Kidney glomerular epithelial cell (primary cell): Measurements from ENCODE around the gene PRDX5.

Source experiments
- DNase-seq: peaks from one replicate; lab custom pipeline; 2025; lab: John Stamatoyannopoulos, UW

The PRDX5 gene

GRCh38 chr11:64290352-64291261 lies 27.3 kb upstream of the PRDX5 start:
- DNase-seq = no peak

DNA sequence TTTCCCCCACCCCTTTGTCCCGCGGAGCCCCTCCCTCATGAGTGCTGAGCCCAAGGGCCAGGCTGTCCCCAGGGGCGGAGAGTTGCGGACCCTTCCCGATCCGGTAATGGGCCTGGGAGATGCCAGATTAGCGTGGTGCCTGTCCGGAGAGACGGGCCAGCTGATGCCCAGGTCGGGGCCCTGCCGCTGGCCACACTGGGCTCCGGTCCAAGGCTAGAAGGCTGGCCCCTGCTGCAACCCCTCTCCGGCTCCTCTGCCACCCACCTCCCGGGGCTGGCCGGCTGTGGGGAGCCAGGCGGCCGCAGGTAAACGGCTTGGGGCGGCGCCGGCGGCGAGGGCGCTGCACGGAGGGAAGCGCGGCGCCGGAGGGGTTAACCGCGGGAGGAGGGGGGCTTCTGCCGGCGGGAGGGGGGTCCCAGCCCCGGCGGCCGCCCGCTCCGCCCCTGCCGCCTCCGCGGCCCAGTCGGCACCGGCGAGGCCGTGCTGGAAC lies 26.6 kb upstream of the PRDX5 start, which contains the start of gene KCNK4:
Gene KCNK4 (plus strand): TSS at position 41 of the 490 bp plus-strand sequence. CDS start 1,717 bp downstream, outside the sequence.
- DNase-seq = no peak

DNA sequence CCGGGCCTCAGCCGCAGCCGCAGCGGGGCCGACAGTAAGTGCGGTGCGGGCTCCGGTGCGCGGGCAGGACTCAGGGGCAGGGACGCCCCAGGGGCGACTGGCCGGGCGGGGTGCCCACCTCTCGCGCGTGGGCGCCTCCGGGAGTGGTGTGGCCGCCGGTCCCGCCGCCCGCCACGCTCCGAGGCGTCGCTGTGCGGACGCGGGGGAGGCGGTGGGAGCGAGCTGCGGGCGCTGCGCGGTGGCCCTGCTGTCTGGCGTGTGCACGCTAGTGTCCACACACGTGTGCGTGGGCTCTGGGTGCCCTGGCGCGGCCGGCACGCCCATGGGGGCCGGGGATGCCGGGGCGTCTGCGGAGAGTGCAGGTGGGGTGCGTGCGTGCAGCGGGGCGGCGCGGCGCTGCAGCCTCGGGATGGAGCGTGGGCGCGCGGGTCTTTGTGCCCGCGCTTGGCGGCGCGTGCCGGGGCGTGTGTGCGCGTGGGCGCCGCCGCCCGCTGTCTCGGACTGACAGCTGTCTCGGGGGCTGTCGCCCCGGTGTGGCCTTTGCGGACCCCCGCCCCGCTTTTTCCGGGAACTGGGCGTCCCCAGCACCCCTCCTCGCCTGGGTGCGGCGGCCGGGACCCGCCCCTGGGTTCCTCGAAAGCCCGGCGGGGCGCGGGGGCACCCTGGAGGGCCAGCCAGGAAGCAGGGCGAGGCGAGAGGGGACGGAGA lies 26.0 kb upstream of the PRDX5 start:
- DNase-seq = no peak

DNA sequence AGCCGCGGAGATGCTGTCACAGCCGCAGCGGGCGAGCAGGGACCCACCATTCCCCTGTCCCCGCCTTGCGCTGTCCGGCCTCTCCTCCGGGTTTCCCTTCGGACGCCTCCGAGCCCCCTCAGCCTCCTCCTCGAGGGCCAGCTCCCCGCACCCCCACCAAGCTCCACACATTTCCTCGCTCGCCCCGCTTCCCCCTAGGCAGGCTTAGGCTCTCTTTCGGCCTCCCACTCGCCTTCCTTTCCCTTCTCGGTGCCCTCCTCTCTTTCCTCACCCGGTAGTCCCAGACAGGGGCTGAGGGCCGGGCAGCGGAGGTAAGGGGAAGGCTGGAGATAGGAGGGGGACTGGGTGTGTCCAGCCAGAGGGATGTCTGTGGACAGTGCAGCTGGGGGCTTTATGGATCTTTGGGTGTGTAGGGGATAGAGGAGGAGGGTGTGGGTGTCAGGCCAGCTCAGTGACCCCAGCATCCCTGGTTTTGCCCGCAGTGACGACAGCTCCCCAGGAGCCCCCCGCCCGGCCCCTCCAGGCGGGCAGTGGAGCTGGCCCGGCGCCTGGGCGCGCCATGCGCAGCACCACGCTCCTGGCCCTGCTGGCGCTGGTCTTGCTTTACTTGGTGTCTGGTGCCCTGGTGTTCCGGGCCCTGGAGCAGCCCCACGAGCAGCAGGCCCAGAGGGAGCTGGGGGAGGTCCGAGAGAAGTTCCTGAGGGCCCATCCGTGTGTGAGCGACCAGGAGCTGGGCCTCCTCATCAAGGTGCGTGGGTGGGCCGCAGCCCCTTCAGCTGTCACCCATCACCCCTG lies 25.3 kb upstream of the PRDX5 start:
- no peak for DNase-seq

- DNase-seq = no peak
These were observed 23.1 kb upstream of the PRDX5 start for GRCh38 chr11:64294774-64295173.

DNA sequence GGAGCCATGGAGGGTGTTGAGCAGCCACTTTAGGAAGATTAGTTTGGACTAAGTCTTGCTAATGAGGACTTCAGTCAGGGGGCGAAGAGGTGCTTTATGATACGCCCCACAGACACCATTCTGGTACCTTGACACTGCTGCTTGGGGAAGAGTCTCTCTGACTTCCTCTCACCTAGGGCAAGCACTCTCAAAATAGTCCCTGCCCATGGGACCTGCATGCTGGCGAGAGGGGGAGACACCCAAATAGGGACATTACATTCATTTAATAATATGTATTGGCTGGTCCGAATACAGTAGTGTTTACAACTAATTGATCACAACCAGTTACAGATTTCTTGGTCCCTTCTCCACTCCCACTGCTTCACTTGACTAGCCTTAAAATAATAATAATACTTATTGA lies 22.2 kb upstream of the PRDX5 start:
- DNase-seq = no peak

DNA sequence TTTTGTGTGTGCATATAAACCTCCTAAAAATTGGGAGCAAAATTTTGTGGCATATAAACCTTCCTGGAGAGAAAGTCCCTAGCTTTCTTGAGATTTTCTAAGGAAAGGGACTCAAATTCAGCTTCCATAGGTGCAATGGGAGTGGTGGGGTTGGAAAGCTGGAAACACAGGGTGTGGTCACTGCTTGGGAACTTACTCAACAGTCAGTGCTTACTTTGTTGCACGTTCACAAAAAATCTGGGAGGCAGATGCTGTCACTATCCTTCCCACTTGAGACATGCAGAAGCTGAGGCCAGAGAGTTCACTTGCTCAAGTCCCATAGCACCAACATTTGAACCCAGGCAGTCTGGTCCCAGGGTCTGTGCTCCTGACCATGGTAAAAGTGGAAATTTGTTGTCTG lies 21.7 kb upstream of the PRDX5 start:
- DNase-seq = no peak

- no peak for DNase-seq
These were observed 20.9 kb upstream of the PRDX5 start for GRCh38 chr11:64296830-64297698.

DNA sequence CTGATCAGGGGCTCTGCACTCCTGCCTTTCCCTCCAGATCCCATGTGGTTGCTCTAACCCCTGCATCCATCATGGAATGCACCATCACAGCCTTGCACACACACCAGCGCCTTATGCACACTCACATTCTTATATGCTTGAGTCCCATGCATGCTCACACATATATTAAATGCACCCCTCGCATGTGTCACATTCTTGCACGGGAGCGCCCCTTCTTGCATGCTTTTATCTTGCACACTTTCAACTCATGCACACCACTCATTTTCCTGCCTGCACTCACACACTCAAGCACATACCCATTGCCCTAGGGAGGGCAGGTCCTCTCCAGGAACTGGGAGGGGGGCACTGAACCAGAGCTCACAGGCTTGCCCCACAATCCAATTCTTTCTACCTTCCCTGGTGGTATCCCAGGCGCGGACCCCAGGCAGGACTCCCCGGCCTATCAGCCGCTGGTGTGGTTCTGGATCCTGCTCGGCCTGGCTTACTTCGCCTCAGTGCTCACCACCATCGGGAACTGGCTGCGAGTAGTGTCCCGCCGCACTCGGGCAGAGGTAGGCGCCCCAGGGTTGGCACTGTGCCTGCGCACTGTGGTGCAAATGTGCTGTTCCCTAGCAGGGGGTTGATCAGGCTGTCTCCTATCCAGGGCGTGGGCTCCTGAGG lies 20.1 kb upstream of the PRDX5 start:
- no peak for DNase-seq

GRCh38 chr11:64298966-64299846 lies 18.7 kb upstream of the PRDX5 start:
- no peak for DNase-seq

DNA sequence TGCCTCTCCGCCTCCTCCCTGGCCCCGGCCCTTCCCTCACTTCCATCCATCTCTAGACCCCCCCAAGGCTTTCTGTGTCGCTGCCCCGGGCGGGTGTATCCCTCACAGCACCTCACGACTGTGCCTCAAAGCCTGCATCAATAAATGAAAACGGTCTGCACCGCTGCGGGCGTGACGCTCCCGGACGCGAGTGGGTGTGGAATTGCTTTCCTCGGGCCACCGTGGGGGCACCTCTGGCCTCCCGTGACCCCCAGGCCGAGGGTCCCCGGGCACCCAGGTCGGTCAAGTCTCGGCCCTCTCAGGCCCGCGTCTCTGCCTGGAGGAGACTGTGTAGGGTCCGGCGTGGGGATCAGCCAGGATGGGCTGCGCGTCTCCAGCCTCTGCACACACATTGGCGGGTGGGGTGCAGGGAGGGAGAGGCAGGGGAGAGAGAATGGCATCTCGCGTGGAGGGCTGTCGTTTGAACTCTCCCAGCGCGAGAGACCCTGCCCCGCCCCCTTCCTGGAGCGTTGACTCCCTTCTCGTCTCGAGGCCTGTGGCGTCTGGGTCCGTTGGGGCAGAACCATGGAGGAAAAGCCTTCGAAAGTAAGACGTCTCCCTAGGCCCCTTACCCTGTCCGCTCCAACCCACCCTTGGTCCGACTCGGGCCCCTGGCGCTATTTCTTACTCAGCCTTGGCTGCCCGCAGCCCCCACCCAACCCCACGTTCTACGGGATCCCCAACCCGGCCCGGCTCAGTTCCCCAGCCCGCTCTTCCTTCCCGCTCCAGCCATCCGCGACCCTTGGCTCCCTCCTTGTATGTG lies 17.9 kb upstream of the PRDX5 start, which contains the start of gene CATSPERZ:
Gene CATSPERZ (plus strand): TSS at position 512 of the 802 bp plus-strand sequence. CDS start 53 bp downstream, at position 565.
- no peak for DNase-seq

GRCh38 chr11:64303109-64304031 lies 14.6 kb upstream of the PRDX5 start:
- DNase-seq = no peak

- DNase-seq = no peak
These were observed 13.9 kb upstream of the PRDX5 start for GRCh38 chr11:64304032-64304315.

DNA sequence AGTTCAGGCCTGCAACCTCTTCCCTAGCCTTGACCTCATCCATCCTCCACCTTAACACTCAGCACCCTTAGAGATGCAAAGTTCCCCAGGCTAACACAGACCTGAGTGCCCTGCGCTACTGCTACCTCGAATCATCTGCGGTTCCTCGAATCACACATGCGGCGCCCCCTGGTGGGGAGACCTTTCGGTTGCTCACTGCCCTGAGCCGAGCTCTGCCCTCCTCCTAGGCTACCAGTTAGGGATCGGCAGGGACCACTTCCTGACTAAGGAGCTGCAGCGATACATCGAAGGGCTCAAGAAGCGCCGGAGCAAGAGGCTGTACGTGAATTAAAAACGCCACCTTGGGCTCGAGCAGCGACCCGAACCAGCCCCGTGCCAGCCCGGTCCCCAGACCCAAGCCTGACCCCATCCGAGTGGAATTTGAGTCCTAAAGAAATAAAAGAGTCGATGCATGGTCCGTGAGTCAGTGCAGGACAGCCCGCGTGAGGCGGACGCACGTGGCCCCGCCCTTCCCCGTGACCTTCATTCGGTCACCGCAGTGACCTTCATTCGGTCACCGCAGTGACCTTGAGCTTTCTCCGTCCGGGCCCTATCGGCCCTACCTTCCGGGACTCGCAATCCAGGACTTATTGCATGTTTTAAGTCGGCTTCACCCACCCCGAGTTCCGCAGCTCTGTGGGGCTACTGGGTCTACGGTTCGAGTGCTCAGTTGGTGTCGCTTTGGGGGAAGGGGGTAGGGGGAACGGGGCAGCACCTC lies 13.4 kb upstream of the PRDX5 start:
- peak; percentile 73 for DNase-seq

DNA sequence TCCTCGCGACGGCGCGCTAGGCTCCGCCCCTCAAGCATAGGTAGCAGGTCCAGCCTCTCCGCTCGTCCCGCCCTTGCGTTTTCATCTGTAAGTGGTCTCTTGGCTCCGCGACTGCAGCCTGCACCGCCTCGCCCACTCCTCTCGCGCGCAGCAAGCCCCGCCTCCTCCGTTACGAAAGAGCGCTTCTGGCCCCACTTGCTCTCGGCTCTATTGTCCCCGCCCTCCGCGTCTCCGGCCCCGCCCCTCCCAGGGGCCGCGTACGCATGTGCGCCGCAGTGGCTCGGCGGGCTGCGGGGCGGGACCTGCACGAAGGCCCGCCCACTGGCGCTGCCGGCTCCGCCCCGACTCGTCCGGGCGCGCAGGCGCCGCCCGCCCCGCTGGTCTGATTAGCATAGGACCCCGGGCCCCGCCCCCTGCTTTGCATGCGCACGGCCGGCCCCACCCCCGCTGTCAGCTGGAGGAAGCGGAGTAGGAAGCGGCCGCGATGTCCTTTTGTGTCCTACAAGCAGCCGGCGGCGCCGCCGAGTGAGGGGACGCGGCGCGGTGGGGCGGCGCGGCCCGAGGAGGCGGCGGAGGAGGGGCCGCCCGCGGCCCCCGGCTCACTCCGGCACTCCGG lies 12.7 kb upstream of the PRDX5 start, which contains the start of gene ESRRA:
Gene ESRRA (plus strand): TSS at position 450 of the 616 bp plus-strand sequence. CDS start 1,656 bp downstream, outside the sequence.
- DNase-seq = peak; percentile 95
